Measurements from ENCODE around the gene RELB.

RELB gene

DNA sequence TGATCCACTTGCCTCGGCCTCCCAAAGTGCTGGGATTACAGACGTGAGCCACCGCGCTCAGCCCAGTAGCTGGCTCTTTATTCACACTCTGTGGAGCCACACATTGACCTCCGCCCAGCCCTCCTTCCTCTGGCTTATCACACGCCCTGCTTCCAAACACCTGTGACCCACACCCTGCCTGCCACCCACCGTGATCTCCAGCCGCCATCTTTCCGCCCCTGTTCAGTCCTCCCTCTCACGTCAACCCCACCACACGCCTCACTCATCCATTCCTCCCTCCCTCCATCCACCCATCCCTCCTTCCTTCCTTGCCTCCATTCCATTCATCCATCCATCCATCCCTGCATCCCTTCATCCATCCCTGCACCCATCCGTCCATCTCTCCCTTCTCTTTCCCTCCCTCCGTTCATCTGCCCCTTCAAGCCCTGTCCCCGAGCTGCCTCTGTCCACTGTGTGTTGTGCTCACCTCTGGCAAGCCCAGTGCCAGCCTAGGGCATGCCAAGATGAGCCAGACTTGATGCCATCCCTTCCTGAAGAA lies 57.4 kb downstream of the RELB start:
- no peak for DNase-seq (ENCODE audit: low read depth in 3 of 3)

DNA sequence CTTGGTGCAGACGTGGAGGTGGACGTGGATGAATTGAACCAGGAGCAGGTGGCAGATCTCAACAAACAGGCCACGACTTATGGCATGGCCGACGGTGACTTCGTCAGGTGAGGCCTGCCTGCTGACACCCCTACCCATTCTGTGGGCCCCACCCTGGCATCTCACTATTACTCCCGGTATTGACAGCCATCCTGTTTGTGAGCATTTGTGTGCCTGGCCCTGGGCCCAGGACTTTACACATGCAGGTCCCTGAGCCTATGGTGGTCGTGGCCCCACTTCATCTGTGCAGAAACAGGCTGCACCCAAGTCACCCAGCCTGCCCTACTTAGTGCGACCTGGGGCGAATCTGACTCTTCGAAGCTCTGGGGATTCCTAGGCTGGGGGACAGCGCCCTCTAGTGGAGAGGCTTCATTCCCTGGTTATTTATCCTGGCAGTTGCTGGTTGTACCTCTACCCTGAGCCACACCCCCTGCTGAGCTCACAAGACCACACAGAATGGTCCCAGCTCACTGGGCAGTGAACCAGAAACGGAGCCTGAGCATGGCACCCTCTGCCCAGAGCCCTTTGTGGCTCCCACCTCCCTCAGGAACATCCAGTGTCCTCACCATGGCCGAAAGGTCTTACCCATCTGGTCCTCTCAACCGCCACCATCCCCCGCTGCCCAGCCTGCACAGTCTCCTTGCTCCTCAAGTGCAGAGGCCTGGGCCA lies 58.1 kb downstream of the RELB start:
- peak; percentile 68 to 78 (median 78) for DNase-seq (ENCODE audit: low read depth in 3 of 3)

DNA sequence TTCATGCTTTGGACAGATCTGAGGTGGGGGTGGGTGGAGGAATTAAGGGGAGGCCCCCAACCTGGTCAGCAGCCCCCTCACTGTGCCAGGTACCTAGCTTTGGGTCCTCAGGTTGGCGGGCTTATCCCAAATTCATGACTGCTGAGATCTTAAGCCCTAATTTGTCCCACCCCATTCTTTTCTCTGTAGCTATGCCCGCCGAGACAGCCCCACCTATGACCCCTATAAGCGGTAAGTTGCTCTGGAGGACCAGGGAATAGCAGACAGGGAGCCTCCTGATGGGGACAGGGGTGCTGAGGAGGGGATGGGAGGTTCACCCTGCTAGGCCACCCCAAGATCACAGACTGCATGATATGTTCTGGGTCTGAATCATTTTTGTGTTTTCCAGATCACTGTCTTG lies 60.7 kb downstream of the RELB start:
- DNase-seq (ENCODE audit: low read depth in 3 of 3): no peak

DNA sequence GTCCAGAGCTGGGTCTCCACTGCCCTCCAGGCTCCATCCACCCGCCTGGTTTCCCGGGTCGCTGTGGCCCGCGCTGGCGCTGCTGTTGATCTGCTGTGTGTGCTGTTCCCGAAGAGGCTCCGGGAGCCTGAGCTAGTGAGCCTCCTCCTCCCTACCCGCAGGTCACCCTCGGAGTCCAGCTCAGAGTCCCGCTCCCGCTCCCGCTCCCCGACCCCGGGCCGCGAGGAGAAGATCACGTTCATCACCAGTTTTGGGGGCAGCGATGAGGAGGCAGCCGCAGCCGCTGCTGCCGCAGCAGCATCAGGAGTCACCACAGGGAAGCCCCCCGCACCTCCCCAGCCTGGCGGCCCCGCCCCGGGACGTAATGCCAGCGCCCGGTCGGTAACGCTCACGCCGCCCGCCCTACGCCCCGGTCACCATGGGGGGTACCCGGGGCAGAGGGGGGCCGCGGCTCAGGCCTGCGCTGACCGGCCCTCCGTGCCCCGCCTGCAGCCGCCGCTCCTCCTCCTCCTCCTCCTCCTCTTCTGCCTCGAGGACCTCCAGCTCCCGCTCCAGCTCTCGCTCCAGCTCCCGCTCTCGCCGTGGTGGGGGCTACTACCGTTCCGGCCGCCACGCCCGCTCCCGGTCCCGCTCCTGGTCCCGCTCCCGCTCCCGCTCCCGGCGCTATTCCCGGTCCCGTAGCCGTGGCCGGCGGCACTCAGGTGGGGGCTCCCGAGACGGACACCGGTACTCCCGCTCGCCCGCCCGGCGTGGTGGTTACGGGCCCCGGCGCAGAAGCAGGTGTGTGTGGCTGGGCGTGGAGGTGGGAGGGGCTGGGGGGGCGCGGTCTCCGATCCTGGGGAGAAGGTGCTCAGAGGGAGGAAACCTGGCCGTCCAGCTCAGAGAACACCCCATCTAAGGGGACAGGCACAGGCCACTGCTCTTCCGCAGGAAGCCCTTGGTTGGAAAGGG lies 62.9 kb downstream of the RELB start:
- no peak for DNase-seq (ENCODE audit: low read depth in 3 of 3)

DNA sequence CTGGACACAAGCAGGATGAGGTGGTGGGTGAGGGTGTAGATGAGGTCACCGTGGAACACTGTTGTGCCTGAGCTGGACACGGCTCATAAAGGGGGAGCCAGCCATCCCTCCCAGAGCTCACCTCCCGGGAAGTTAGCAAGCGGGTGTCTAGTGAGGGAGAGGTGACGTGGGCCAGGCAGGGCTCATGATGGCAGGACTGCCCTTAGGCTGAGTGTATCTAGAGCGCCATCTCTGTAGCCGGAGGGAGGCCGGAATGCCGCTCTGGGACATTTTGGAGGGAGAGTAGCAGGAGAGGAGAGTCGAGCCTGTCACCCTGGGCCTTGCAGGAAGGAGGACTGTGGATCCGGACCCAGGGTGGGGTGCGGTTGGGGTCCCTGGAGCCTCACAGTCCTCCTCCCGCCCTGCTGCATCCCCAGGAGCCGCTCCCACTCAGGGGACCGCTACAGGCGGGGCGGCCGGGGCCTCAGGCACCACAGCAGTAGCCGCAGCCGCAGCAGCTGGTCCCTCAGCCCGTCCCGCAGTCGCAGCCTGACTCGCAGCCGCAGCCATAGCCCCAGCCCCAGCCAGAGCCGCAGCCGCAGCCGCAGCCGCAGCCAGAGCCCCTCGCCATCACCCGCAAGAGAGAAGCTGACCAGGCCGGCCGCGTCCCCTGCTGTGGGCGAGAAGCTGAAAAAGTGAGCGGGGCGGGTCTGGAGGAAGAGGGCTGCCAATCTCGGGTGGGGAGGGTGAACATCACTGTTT lies 65.8 kb downstream of the RELB start:
- no peak for DNase-seq (ENCODE audit: low read depth in 3 of 3)

DNA sequence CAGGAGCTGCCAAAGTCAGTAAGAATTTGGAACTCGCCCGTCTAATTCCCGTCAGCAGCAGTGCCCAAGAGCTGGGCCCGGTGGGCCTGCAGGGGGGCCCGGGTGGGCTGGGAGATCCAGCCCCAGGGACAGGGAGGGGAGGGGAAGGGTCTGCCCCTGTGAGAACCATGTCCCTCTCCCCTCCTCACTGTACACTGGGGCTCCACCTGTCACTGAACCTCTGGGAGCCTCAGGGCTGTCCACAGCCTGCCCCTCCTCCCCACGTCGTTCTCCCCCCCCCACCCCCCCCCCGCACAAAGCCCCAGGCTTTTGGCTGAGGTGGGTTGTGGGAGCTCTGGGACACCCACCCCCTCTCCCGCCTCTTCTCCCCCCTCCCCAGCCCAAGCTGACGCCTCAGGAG lies 66.8 kb downstream of the RELB start:
- DNase-seq (ENCODE audit: low read depth in 3 of 3): no peak

DNA sequence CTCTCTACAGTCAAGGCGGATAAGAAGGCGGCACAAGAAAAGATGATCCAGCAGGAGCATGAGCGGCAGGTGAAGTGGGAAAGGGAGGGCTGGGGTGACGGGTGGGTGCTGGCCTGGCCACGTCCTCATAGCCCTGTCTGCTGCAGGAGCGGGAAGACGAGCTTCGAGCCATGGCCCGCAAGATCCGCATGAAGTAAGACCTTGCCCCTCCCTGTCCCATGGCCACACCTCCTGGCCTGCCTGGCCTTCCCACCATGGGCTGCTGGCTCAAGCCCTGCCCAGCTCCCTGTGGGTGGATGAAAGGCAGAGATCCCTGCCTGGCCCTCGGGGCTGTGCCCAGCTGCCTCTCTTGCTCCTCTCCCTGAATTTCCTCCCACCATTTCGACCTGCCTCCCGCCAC lies 67.8 kb downstream of the RELB start:
- DNase-seq (ENCODE audit: low read depth in 3 of 3): no peak

DNA sequence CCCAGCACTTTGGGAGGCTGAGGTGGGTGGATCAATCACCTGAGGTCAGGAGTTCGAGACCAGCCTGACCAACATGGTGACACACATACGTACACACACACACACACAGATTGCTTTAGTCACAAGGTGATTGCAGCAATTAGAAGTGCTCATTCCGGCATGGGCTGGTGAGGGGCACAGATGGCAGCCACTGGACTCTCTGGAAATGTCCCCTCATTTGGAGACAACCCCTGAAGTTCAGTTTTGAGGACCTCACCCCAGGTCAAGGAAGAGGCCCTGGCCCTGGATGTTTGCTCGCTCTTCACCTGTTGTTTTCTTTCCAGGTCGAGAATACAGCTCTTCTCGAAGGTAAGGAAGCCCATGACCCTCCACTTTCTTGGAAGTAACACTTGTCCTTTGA lies 69.0 kb downstream of the RELB start:
- no peak for DNase-seq (ENCODE audit: low read depth in 3 of 3)

DNA sequence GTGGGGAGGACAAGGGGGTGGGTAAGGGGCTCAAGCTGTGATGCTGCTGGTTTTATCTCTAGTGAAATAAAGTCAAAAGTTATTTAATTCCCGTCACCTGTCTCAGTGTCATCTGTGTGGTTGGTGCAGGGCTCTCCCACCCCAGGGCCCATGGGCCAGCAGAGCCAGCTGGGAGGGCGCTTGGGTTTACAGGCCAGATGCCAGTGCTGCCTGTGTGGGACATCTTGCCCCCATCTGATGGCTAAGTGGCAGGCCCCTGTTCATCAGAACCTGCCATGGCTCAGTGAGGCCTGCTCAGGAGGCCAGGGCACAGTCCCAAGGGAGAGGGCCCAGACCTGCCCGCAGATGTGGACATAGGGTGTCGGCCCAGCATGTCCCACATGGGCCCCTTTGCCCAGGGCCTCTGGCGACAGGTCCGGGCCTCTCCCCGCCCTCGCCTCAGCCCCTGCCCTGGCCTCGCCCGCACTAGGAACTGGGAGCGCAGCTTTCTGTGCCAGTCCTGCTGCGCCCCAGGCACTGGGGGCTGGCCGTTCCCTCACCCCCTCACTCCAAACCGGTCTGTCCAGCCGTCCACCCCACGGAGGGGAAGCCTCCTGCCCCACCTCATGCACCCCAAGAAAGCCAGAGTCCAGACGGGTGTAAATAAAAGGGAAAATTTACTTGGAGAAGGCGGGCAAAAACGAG lies 69.7 kb downstream of the RELB start:
- DNase-seq (ENCODE audit: low read depth in 3 of 3): no peak

DNA sequence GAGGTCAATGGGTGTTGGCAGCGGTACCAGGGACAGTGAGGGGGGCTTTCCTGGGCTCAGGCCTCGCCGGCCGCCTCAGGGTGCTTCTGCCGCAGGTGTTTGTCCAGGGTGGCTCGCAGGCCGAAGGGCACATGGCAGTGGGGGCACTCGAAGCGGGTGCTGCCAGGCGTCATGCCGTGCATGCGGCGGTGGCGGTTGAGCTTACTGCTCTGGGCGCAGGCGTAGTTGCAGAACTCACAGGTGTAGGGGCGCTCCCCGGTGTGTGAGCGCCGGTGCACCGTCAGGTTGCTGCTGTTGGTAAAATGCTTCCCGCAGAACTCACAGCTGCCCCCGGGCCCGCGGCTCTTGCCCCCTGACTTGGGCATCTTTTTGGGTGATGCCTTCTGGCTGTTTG lies 70.3 kb downstream of the RELB start:
- DNase-seq (ENCODE audit: low read depth in 3 of 3): no peak

DNA sequence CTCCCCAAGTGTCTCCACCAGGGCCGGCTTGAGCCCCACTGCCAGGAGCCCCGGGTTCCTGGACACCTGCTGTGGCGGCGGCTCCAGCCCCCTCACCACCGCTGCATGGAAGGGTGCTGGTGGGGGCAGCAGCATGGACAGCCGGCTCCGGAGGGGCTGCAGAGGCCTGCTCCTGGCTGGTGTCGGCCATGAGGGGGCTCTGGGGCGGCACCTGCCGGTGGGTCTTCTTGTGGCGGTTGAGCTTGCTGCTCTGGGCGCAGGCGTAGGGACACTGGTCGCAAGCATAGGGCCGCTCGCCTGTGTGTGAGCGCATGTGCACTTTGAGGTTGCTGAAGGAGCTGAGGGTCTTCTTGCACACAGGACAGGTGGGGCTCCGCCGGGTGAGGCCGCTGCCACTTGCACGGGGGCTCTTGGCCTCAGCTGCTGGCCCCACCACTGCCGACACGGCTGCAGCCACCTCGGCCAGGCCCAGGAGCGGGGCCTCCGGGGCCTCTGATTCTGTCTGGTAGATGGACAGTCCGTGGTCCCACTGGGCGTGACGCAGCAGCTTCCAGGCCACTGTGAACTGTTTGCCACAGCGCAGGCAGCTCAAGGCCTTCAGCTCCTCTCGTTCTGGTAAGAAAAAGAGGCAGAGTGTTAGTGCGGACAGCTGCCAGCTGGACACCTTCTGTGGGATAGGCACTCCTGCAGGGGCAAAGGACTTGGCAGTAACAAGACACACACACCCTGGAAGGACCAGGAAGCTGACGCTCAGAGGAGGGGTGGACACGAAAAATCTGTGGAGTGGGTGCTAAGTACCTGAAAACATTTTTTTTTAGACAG lies 70.9 kb downstream of the RELB start:
- DNase-seq (ENCODE audit: low read depth in 3 of 3): no peak

DNA sequence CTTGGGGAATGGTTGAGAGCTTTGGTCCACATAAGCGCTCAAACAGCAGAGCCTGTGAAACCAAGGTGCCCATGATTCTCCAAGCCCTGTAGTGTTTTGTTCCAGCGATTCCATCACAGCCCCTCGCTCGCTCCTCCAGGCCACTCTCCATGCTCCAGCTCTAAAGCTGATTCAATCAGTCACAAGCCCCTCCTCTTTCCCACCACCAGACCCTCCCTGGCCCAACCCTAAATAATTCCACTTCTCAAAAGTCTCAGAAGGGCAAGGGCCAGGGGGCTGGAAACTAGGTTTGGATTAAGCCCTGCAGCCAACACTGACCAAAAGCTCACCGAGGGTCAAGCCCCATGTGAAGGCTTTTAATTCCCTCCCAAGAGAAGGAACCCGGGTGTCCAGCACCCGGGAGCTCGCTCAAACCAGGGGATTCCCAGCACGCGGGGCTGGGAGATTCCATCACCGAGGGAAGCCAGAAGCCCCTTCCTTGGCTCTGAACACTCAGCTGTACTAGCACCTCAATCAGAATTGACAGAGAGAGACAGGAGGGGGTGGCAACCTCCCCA lies 73.6 kb downstream of the RELB start:
- no peak for DNase-seq (ENCODE audit: low read depth in 3 of 3)

DNA sequence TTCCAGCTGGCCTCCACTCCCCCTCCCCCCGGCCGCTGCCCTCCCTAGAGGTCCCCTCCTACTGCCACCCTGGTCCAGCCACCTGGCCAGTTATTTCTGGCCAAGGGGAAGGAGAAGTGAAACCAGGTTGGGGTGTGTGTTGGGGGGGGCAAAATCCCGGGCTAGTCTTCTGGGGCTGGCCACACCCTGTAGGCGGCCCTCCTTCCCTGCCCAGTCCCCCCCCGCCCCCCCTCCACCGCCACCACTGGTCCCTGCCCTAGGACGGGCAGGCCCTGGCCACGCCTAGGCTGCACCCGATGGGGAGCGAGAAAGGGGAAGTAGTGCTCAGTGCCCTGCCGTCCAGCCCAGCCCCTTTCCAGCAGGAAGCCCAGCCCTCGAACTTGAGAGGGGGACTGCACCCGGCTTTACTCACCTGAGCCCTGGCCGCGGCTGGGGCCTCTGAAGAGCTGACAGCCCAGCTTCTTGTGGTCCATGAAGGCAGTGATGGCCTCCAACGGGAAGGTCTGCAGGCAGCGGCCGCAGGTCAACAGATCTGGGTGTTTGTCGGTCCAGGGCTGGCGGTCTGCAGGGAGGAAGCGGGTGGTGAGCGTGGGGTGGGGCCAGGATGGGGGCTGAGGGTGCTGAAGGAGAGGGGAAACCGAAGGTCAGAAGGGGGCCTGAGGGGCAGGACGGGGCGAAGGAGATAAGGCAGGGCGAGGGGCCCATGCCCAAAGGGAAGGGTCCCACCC lies 74.2 kb downstream of the RELB start:
- DNase-seq (ENCODE audit: low read depth in 3 of 3): peak in 1 of 3 donors; percentile 34

DNA sequence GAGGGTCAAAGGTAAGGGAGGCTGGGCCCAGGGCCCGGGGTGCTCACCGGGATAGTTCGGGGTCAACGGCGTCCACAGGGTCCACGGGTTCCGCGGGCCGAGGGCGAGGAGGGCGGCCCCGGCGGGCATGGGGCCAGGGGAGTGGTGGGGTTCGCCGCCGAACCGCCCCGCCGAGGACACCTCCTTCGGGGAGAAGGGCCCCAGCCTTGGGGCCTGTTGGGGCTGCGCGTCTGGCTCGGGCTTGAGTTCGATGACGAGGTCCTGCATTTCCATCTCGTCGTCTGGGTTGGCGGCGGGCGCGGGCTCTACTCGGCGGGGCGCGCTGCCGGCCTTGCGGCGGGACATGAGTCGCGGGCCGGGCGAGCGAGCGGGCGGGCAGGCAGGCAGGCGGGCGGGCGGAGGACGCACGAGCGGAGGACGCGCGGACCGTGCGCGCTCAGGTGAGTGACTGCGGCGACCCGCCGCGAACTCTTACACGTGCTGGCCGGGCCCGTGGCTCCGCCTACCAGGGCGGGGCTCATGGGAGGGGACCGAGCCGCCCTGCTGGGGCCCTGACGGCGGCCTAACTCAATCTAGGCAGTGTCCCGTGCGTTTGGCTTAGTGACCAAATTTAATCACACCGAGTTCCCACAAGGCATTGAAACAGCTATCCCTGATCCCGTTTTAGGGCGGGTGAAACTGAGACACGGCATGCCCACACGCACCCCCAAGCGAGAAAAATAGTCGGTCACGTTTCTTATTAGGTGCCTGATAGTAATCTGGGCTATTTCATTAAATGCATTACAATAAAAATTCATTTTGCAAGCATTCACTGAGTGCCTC lies 75.0 kb downstream of the RELB start, which contains the start of gene ZNF296:
Gene ZNF296 (minus strand): TSS at position 450 of the 822 bp plus-strand sequence. CDS start 105 bp downstream, at position 345.
- DNase-seq (ENCODE audit: low read depth in 3 of 3): peak; percentile 58 to 78 (median 72)

DNA sequence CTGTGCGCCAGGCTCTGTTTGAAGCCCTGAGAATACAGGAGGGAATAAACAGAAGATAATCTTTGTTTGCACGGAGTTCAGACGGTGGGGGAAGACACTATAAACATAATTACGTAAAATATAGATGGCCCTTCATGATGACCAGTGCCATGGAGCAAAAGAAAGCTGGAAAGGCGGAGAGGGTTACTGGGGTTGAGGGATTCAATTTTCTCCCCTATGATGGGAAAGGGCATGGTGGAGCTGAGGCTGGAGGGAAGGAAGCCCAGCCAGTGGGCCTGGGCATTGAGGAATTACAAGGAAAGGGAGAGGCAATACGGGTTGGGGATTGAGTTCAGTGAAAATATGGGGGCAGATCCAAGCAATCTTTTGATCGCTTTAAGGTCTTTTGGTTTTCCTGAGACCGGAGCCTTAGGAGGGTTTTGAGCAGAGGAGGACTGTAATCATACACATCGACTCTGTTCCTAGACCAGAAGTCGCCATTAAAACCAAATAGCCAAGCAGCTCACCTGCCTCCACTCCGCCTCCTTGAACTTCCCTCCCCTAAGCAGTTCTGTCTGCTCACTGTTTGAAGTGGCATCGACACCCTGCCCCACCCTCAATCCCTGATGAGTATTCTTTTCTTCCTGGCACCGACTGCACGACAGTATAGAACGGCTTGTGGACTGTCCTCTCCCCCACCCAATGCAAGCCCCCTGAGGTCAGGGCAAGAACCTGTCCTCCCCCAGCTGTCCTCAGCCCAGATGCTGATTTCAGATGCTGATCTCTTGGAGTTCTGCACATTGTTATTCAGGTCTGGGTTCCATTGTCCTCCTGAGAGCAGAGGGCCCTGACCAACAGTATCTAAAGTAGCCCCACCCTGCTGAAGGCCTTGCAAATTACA lies 75.8 kb downstream of the RELB start:
- DNase-seq (ENCODE audit: low read depth in 3 of 3): no peak

DNA sequence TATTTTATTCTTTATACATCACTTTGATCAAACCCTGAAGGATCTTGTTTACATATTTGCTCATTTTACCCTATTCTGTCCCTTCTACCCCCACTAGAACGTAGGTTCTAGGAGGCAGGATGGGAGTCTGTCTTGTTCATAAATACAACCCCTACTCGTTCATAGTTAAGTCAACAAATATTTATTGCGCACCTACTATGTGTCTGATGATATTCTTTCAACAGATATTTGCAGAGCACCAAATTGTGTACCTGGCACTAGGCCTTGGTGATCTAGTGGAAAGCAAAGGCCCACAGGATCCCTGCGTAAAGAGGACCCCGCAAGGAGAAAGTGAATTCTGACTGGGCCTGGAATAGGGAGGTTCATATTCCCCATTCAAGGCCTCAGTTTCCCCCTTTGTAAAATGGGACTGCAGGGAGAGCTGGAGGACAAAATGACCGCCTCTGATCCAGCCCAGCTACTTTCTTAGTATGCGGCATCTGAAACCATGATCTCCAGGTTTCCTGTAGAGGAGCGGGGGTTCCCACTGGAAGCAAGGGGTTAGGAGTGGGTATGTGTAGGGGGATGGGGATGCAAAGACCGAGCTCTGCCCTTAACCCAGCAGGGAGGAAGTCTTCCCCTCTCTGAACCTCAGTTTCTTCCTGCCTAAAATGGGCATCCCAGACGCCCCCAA lies 77.3 kb downstream of the RELB start:
- no peak for DNase-seq (ENCODE audit: low read depth in 3 of 3)
